ENCODE measurements around the gene FBN2.

DNA sequence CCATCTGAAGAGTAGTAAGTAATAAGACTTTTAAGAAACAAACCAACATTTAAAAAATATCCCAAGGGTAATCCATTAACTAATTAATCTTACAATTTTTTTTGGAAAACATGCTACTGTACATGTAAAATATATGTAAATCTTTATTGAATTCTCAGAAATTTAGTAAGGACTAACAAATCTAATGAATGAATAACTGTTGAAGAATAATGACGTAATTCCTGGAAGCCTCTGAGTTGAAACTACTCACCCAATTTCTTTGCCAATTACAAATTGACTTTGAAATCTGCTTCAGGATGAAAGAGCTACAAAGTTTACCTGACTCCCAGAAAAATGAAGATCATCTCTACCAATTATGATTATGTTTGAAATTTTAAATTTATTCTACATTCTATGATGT is 21.1 kb downstream of the FBN2 start:
- TF ChIP-seq, protein P1, sequence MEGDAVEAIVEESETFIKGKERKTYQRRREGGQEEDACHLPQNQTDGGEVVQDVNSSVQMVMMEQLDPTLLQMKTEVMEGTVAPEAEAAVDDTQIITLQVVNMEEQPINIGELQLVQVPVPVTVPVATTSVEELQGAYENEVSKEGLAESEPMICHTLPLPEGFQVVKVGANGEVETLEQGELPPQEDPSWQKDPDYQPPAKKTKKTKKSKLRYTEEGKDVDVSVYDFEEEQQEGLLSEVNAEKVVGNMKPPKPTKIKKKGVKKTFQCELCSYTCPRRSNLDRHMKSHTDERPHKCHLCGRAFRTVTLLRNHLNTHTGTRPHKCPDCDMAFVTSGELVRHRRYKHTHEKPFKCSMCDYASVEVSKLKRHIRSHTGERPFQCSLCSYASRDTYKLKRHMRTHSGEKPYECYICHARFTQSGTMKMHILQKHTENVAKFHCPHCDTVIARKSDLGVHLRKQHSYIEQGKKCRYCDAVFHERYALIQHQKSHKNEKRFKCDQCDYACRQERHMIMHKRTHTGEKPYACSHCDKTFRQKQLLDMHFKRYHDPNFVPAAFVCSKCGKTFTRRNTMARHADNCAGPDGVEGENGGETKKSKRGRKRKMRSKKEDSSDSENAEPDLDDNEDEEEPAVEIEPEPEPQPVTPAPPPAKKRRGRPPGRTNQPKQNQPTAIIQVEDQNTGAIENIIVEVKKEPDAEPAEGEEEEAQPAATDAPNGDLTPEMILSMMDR (IDR thresholded peaks at IDR 0.05), result no peak
- no peak for TF ChIP-seq POLR2A (IDR thresholded peaks at IDR 0.05)

All from Peyer's patch (tissue), 4 donors.